SK-N-SH treated with all-trans-retinoic acid at 6 μM for 48 hours (cell line): Measurements from ENCODE around the gene TMED1.

ENCODE experiments used
- ARNTL ChIP-seq: fragments of 450-650 bp; formaldehyde crosslinking; IDR thresholded peaks from 2 replicates; pipeline ENCODE4 v1.5.0; 2020; ENCODE audit warnings: low read depth, mild to moderate bottlenecking, moderate library complexity, borderline replicate concordance
- PATZ1 ChIP-seq: fragments of 250-450 bp; sonication (Bioruptor Pico); IDR thresholded peaks from 2 replicates; pipeline ENCODE4 v1.8.0; 2020; ENCODE audit warnings: mild to moderate bottlenecking, moderate library complexity, borderline replicate concordance
- POU6F1 ChIP-seq: fragments of 250-450 bp; sonication (Bioruptor Pico); IDR thresholded peaks from 2 replicates; pipeline ENCODE4 v1.8.0; 2021; ENCODE audit warnings: low read depth, mild to moderate bottlenecking, moderate library complexity, borderline replicate concordance
- RARB ChIP-seq: fragments of 250-450 bp; sonication (Bioruptor Pico); IDR thresholded peaks from 2 replicates; pipeline ENCODE4 v1.8.0; 2021; ENCODE audit warnings: mild to moderate bottlenecking, moderate library complexity
- TSHZ2 ChIP-seq: fragments of 250-450 bp; sonication (Bioruptor Pico); IDR thresholded peaks from 2 replicates; pipeline ENCODE4 v1.5.0; 2020; ENCODE audit warnings: mild to moderate bottlenecking, moderate library complexity
- ZFP3 ChIP-seq: fragments of 250-450 bp; sonication (Bioruptor Pico); IDR thresholded peaks from 2 replicates; pipeline ENCODE4 v1.5.0; 2020; ENCODE audit warnings: mild to moderate bottlenecking, moderate library complexity
- ZNF565 ChIP-seq: fragments of 450-650 bp; formaldehyde crosslinking; conservative IDR thresholded peaks from 2 replicates; pipeline ENCODE4 v1.5.0; 2020; ENCODE audit warnings: low read depth, mild to moderate bottlenecking, moderate library complexity

GRCh38 chr19:10797541-10798256 lies 38.3 kb downstream of the TMED1 start:
- TF ChIP-seq ZFP3 (CRISPR knock-in tag) = no peak
- no peak for TF ChIP-seq PATZ1 (CRISPR knock-in tag)
- TF ChIP-seq ZNF565 = no peak
- TF ChIP-seq RARB (CRISPR knock-in tag) = no peak
- TF ChIP-seq POU6F1 (CRISPR knock-in tag) = no peak
- TF ChIP-seq ARNTL (CRISPR knock-in tag) = no peak
- TF ChIP-seq TSHZ2 = no peak
